Kidney (tissue), 14 donors: ENCODE data around the gene JARID2. TPM values are rescaled to one million over a fixed set of nuclear protein-coding genes. Genes with fewer than 3 reads are reported as not detected.

ENCODE experiments used
- DNase-seq, 5 donors: peaks; one replicate each; pipeline ENCODE4 v3.0.0-alpha.2; 2013 to 2020
- FAIRE-seq: peaks from 2 replicates; lab custom pipeline; 2012; peaks lifted over from hg19 to GRCh38; lab: Jason Lieb, UNC
- H3K27ac ChIP-seq, 2 donors: one replicate each; pipeline ENCODE4 v1.7.0; 2013; ENCODE audit warnings: low read depth in 2 of 2, low read length in 2 of 2, inconsistent platforms in 1 of 2
- H3K27me3 ChIP-seq: one replicate; pipeline ENCODE4 v1.7.1; 2013; ENCODE audit warnings: low read length, inconsistent platforms; ENCODE audit not compliant: control insufficient read depth, insufficient read depth
- H3K36me3 ChIP-seq, 3 donors: one replicate each; pipeline versions ENCODE4 v1.7.0 to v1.7.1; 2013; ENCODE audit warnings: low read length in 3 of 3, control low read depth in 1 of 3, inconsistent platforms in 1 of 3; ENCODE audit not compliant: insufficient read depth in 3 of 3, control insufficient read depth in 2 of 3
- H3K4me1 ChIP-seq, 3 donors: one replicate each; pipeline versions ENCODE4 v1.7.0 to v1.7.1; 2013; ENCODE audit warnings: low read length in 3 of 3, inconsistent platforms in 1 of 3, low read depth in 1 of 3; ENCODE audit not compliant: control insufficient read depth in 2 of 3, insufficient read depth in 2 of 3
- H3K4me3 ChIP-seq, 3 donors: one replicate each; pipeline versions ENCODE4 v1.7.0 to v1.8.1; 2013; ENCODE audit warnings: low read length in 3 of 3, control low read depth in 1 of 3, inconsistent platforms in 1 of 3
- H3K9ac ChIP-seq, 3 donors: one replicate each; pipeline versions ENCODE4 v1.7.0 to v1.7.1; 2013; ENCODE audit warnings: low read length in 3 of 3, control low read depth in 1 of 3, inconsistent platforms in 1 of 3
- H3K9me3 ChIP-seq, 3 donors: one replicate each; pipeline versions ENCODE4 v1.7.0 to v1.7.1; 2013; ENCODE audit warnings: low read length in 3 of 3, control low read depth in 1 of 3, inconsistent platforms in 1 of 3; ENCODE audit not compliant: control insufficient read depth in 2 of 3, insufficient read depth in 1 of 3
- CTCF ChIP-seq: IDR thresholded peaks from 3 replicates; pipeline ENCODE4 v1.5.1; 2012; ENCODE audit warnings: mild to moderate bottlenecking, moderate library complexity, borderline replicate concordance; ENCODE audit not compliant: insufficient read depth; ENCODE audit errors: extremely low read depth
- intact Hi-C: fragments of 100-400 bp; cut with DNase I; formaldehyde crosslinking; loops from one replicate; pipeline ENCODE4 v1.11.1; 2022
- polyA plus RNA-seq: library from polyadenylated mRNA; stranded (reverse); fragments of 350-450 nt; fragmentation: Illumina TruSeq; extraction: RNeasy Lipid Tissue Mini Kit (QIAGEN cat#74804); gene quantifications from one replicate; pipeline ENCODE4 v1.2.3, GENCODE V29; 2014; ENCODE audit warnings: low read depth, low replicate concordance; ENCODE audit not compliant: insufficient read depth
- total RNA-seq: library from RNA; stranded (reverse); fragmentation: NEBNext Ultra II Directional; extraction: Animal tissue kit (Norgen Biotek cat#: 25700); gene quantifications from one replicate; pipeline ENCODE4 v1.2.1, GENCODE V29; 2021
- donor health status: control.
- donor health status: control.
- donor health status: control.
- donor health status: control.
- donor health status: control.
- donor health status: DM: yes; HTN: yes; CAD: no.
- donor health status: Normal renal cell carcinoma (clear cell type).

The JARID2 gene
- total and polyA plus RNA-seq, 2 donors from 2014 or later, result 1.8 to 12.3 TPM

- Histone ChIP-seq H3K9ac (no peak overlapping the region), H3K27me3 (no peaks in the 10 kb centered on the region), H3K36me3 (no peaks in the 10 kb centered on the region), H3K9me3 (no peaks in the 10 kb centered on the region), H3K4me3 (no peak overlapping the region), H3K27ac (no peak overlapping the region), H3K4me1 (peaks cover 0 to 4% (median 2%) of the 10 kb centered on the region in 3 donors)
- TF ChIP-seq CTCF, result no peak
- no peak for FAIRE-seq
- intact Hi-C loops, result no loop called here
- no peak for DNase-seq
Observed at GRCh38 chr6:15339081-15339480, 93.2 kb downstream of the JARID2 start.

- FAIRE-seq (no peak), DNase-seq (no peak)
- Histone ChIP-seq H3K9me3 (no peaks in the 10 kb centered on the region), H3K27ac (no peak overlapping the region), H3K4me1 (peaks cover 0 to 4% (median 2%) of the 10 kb centered on the region in 3 donors), H3K27me3 (no peaks in the 10 kb centered on the region), H3K4me3 (no peak overlapping the region), H3K9ac (no peak overlapping the region), H3K36me3 (no peaks in the 10 kb centered on the region)
- TF ChIP-seq CTCF, result no peak
- intact Hi-C loops, result no loop called here
Observed at GRCh38 chr6:15340105-15340601, 94.3 kb downstream of the JARID2 start.

GRCh38 chr6:15340775-15341174 lies 94.9 kb downstream of the JARID2 start:
- no peak for TF ChIP-seq CTCF
- Histone ChIP-seq H3K27me3 (no peaks in the 10 kb centered on the region), H3K9me3 (no peaks in the 10 kb centered on the region), H3K4me3 (no peak overlapping the region), H3K9ac (no peak overlapping the region), H3K36me3 (no peaks in the 10 kb centered on the region), H3K4me1 (peaks cover 0 to 4% (median 2%) of the 10 kb centered on the region in 3 donors), H3K27ac (no peak overlapping the region)
- intact Hi-C loops, result no loop called here
- no peak for FAIRE-seq
- no peak for DNase-seq

- H3K27ac ChIP-seq, result no peak overlapping the region
- no peak overlapping the region for H3K9ac ChIP-seq
- intact Hi-C loops, result no loop called here
- H3K9me3 ChIP-seq, result no peaks in the 10 kb centered on the region
- FAIRE-seq (no peak), DNase-seq (no peak)
- no peaks in the 10 kb centered on the region for H3K27me3 ChIP-seq
- no peaks in the 10 kb centered on the region for H3K36me3 ChIP-seq
- H3K4me1 ChIP-seq, result peaks cover 0 to 4% (median 2%) of the 10 kb centered on the region in 3 donors
- no peak overlapping the region for H3K4me3 ChIP-seq
- no peak for TF ChIP-seq CTCF
Observed at GRCh38 chr6:15341311-15342001, 95.6 kb downstream of the JARID2 start.
